Measurements from ENCODE around the gene RAMP1.
"Not testable (repeated sequence)": the region's sequence is repeated elsewhere in the genome, so short reads cannot be mapped to it uniquely, and the experiment has no call there.

RAMP1 gene

DNA sequence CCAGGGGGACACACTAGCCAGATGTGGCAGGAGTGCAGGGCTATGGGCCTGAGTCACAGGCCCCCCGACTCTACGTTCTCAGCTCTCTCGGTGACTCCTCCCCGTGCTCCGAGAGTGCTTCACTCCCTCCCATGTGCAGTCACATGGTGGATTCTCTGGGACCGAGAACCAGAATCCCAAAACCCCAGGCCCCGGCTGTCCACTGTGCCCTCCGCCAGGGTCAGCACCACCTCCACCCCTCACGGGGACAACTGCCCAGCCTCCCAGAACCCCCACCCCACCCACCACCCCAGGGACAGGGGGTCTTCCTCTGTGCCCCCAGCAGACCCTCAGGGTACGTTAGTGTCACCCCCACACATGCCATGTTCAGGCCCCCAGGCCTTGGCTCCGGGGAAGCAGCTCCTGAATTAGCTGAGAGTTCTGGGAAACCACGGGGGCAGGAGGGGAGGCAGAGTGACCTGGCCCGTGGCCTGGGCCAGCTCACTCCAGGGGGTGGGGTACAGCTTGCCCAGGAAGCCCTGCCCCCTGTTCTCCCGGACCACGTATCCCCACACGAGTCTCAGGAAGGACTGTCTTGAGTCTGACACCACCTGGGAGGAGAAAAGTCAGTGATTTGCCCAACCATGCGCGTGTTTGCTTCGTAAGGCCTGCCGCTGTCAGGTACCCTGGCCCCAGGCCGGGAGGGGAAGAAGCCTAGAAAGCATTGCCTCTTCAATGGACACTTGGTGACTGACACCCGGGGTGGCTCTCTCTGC is 4.4 kb downstream of the RAMP1 start:
- no peak for DNase-seq (ENCODE audit: low spot score)

DNA sequence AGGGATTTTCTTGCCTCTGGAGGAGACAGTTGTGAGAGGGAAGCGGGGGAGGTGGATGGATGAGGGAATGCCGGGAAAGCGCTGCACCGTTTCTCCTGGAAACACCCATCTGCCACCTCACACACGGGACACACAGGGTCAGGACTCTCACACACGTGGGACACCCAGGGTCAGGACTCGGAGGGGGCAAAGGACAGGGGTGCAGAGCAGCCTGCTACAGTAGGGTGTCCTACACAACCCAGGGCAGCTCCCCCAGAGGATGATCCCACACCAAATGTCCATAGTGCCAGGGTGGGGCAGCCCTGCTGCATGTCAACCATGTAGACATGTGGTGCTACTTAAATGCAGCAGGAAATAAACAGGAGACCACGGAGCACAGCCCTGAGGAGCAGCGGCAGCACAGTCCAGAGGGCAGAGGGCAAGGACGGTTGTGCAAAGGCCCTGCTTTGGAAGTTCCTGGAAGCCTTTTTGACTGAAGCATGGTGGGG is 5.1 kb downstream of the RAMP1 start:
- TF ChIP-seq, protein P1, sequence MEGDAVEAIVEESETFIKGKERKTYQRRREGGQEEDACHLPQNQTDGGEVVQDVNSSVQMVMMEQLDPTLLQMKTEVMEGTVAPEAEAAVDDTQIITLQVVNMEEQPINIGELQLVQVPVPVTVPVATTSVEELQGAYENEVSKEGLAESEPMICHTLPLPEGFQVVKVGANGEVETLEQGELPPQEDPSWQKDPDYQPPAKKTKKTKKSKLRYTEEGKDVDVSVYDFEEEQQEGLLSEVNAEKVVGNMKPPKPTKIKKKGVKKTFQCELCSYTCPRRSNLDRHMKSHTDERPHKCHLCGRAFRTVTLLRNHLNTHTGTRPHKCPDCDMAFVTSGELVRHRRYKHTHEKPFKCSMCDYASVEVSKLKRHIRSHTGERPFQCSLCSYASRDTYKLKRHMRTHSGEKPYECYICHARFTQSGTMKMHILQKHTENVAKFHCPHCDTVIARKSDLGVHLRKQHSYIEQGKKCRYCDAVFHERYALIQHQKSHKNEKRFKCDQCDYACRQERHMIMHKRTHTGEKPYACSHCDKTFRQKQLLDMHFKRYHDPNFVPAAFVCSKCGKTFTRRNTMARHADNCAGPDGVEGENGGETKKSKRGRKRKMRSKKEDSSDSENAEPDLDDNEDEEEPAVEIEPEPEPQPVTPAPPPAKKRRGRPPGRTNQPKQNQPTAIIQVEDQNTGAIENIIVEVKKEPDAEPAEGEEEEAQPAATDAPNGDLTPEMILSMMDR (IDR thresholded peaks at IDR 0.05; ENCODE audit: extremely low read depth, missing control alignments): no peak
- no peak for DNase-seq (ENCODE audit: low spot score)

More for the DNA sequence above, 4.4 kb downstream of the RAMP1 start:
- TF ChIP-seq, protein P1 (IDR thresholded peaks at IDR 0.05; ENCODE audit: extremely low read depth, missing control alignments): no peak

DNA sequence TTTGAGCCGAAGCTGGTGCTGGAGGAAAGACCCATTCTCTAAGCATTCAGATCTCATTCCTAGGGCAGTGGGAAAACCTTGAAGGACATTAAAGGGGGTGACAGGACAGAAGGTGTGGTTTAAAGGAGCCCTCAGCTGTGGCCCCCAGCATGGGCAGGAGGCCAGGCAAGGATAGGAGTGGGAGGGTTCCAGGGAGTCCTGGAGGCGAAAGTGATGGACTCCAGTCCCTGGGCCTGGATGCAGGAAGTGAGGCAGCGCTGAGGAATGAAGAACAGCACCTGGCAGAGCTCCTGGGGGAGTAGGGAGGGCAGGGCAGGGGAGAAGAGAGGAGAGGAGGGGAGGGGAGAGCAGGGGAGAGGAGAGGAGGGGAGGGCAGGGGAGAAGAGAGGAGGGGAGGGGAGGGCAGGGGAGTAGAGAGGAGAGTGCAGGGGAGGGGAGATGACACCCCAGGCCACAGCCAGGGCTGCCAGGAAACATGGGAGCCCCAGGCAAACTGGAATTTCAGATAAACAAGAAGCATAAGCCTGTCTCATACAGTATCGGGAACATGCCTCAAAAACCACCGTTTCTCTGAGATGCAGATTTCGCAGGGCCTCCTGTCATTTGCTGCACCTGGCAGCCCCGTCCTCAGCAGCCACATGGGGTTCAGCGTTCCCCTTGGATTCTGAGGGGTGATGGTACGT is 5.7 kb downstream of the RAMP1 start:
- TF ChIP-seq, protein P1 (IDR thresholded peaks at IDR 0.05; ENCODE audit: extremely low read depth, missing control alignments): no peak
- DNase-seq (ENCODE audit: low spot score): no peak

DNA sequence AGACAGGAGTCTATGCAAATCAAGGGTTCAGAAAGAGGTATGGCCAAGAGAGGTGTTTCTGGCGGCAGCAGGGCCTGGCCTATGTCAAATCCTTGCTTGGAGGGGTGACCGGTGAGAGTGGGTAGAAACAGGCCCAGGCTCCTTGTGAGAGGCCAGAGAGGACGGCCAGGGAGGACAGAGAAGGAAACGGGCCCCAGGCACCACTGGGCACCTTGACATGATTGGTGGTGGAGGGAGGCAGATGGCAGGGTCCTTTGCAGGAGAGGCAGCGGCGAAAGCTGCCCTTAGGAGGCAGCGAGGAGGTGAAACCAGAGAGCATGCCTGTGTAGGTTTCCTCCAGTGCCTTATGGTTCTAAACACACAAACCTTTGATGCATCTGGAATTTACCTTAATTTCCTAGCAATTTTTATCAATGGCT is 6.2 kb downstream of the RAMP1 start:
- TF ChIP-seq, protein P1 (IDR thresholded peaks at IDR 0.05; ENCODE audit: extremely low read depth, missing control alignments): no peak
- no peak for DNase-seq (ENCODE audit: low spot score)

DNA sequence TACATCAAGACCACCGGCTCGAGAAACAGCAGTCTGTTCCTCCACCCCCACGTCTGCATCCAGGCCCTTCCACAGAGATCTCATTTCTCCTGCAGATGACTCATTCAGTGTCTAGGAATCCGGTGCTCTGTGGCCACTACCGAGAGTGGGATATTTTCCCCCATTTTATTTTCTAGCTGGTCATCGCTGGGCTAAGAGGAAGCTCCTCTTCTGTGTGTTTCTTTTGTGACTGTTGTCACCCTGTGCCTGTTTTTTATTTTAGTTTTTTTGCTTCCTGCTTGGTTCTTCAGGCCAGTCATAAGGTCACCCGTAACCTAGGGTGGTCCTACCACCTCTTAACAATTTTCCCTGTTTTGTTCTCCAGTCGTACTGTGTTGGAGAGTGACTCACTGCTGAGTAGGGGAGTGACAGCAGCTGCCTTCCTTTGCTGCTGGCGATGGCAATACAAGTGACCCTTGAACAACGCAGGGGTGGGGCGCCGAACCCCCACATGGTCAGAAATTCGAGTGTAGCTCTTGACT is 6.7 kb downstream of the RAMP1 start:
- TF ChIP-seq, protein P1 (IDR thresholded peaks at IDR 0.05; ENCODE audit: extremely low read depth, missing control alignments): no peak
- DNase-seq (ENCODE audit: low spot score): no peak

DNA sequence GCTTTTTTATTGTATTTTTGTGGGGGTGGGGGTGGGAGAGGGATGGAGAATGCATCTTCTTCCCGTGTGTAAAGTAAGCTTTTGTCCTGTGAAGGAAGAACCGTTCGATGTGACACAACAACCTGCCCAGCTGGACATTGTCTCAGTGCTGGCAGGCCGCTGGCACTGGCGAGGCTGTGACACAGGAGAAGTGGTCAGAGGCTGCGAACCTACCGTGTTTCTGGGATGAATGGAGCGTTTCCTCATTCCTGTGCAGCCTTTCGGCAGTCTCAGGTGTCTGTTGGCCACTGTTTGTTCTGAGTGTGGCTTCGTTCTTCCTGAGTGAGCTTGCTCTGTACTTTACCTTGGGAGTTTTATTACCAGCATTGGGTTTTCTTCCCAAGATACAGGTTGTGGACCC is 8.0 kb downstream of the RAMP1 start:
- DNase-seq (ENCODE audit: low spot score): no peak
- TF ChIP-seq, protein P1 (IDR thresholded peaks at IDR 0.05; ENCODE audit: extremely low read depth, missing control alignments): no peak

DNA sequence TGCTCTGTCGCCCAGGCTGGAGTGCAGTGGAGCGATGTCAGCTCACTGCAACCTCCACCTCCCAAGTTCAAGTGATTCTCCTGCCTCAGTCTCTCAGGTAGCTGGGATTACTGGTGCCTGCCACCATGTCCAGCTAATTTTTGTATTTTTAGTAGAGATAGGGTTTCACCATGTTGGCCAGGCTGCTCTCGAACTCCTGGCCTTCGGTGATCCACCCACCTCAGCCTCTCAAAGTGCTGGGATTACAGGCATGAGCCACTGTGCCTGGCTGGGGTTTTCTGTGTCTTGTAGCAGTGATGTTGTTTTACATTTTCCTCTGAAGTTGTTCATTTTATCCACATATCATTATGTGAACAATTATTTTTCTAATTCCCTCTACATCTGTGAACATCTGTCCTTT is 8.7 kb downstream of the RAMP1 start:
- not testable (repeated sequence) for DNase-seq (ENCODE audit: low spot score)
